Suprapubic skin (tissue), 3 donors: ENCODE data around the gene CPOX.

ENCODE experiments used
- EP300 ChIP-seq: sonication (generic); formaldehyde crosslinking; IDR thresholded peaks from one replicate; pipeline ENCODE4 v1.6.1; 2017; ENCODE audit warnings: antibody characterized with exemption
- POLR2A ChIP-seq, 2 donors: fragments of 450-650 bp; IDR thresholded peaks; one replicate each; pipeline ENCODE4 v1.6.1; 2017; ENCODE audit warnings: antibody characterized with exemption in 2 of 2, mild to moderate bottlenecking in 2 of 2, moderate library complexity in 2 of 2
- TF ChIP-seq, protein P1 (sequence below), 2 donors: fragments of 200-600 bp in 1 of 2; fragments of 450-650 bp in 1 of 2; sonication (generic) in 1 of 2; IDR thresholded peaks; one replicate each; pipeline ENCODE4 v1.5.1; 2016 to 2019; ENCODE audit warnings: antibody characterized with exemption in 2 of 2, mild to moderate bottlenecking in 1 of 2, moderate library complexity in 1 of 2

- TF ChIP-seq, protein P1, sequence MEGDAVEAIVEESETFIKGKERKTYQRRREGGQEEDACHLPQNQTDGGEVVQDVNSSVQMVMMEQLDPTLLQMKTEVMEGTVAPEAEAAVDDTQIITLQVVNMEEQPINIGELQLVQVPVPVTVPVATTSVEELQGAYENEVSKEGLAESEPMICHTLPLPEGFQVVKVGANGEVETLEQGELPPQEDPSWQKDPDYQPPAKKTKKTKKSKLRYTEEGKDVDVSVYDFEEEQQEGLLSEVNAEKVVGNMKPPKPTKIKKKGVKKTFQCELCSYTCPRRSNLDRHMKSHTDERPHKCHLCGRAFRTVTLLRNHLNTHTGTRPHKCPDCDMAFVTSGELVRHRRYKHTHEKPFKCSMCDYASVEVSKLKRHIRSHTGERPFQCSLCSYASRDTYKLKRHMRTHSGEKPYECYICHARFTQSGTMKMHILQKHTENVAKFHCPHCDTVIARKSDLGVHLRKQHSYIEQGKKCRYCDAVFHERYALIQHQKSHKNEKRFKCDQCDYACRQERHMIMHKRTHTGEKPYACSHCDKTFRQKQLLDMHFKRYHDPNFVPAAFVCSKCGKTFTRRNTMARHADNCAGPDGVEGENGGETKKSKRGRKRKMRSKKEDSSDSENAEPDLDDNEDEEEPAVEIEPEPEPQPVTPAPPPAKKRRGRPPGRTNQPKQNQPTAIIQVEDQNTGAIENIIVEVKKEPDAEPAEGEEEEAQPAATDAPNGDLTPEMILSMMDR (IDR thresholded peaks at IDR 0.05) = peak in 1 of 2 donors; percentile 17
- TF ChIP-seq EP300 = no peak
- no peak for TF ChIP-seq POLR2A (IDR thresholded peaks at IDR 0.05)
These were observed 20.2 kb downstream of the CPOX start for GRCh38 chr3:98573181-98573728.
